ENCODE data around the gene NDUFS1.
"Not testable (repeated sequence)": the region's sequence is repeated elsewhere in the genome, so short reads cannot be mapped to it uniquely, and the experiment has no call there.

NDUFS1 gene

GRCh38 chr2:206160807-206161179 lies 1.5 kb upstream of the NDUFS1 start:
- peak; percentile 18 for DNase-seq

- peak; percentile 21 for DNase-seq
Measured at GRCh38 chr2:206160125-206160806, 1.0 kb upstream of the NDUFS1 start.

- no peak for DNase-seq
Measured at GRCh38 chr2:206158563-206159345, 490 bp downstream of the NDUFS1 start.

GRCh38 chr2:206157014-206157413 lies 2.2 kb downstream of the NDUFS1 start:
- DNase-seq: not testable (repeated sequence)

GRCh38 chr2:206154197-206154596 lies 5.0 kb downstream of the NDUFS1 start:
- no peak for DNase-seq

GRCh38 chr2:206150631-206151030 lies 8.6 kb downstream of the NDUFS1 start:
- no peak for DNase-seq

GRCh38 chr2:206150168-206150567 lies 9.1 kb downstream of the NDUFS1 start:
- no peak for DNase-seq

- DNase-seq: no peak
Measured at GRCh38 chr2:206149330-206149729, 9.9 kb downstream of the NDUFS1 start.

- no peak for DNase-seq
Measured at GRCh38 chr2:206145665-206146064, 13.6 kb downstream of the NDUFS1 start.

- no peak for DNase-seq
Measured at GRCh38 chr2:206144383-206144782, 14.9 kb downstream of the NDUFS1 start.

GRCh38 chr2:206143451-206143850 lies 15.8 kb downstream of the NDUFS1 start:
- DNase-seq: no peak

- no peak for DNase-seq
Measured at GRCh38 chr2:206127656-206128055, 31.6 kb downstream of the NDUFS1 start.

- DNase-seq: no peak
Measured at GRCh38 chr2:206125901-206126300, 33.3 kb downstream of the NDUFS1 start.

- not testable (repeated sequence) for DNase-seq
Measured at GRCh38 chr2:206122569-206122968, 36.7 kb downstream of the NDUFS1 start.

GRCh38 chr2:206116278-206116677 lies 43.0 kb downstream of the NDUFS1 start:
- no peak for DNase-seq

GRCh38 chr2:206115026-206115578 lies 44.1 kb downstream of the NDUFS1 start:
- DNase-seq: no peak

- no peak for DNase-seq
Measured at GRCh38 chr2:206112846-206113547, 46.2 kb downstream of the NDUFS1 start.

GRCh38 chr2:206112108-206112507 lies 47.1 kb downstream of the NDUFS1 start:
- no peak for DNase-seq

GRCh38 chr2:206108713-206109112 lies 50.5 kb downstream of the NDUFS1 start:
- DNase-seq: no peak

- no peak for DNase-seq
Measured at GRCh38 chr2:206105541-206105940, 53.7 kb downstream of the NDUFS1 start.

- DNase-seq: no peak
Measured at GRCh38 chr2:206105038-206105437, 54.2 kb downstream of the NDUFS1 start.

GRCh38 chr2:206098872-206099271 lies 60.4 kb downstream of the NDUFS1 start:
- not testable (repeated sequence) for DNase-seq

GRCh38 chr2:206098471-206098870 lies 60.8 kb downstream of the NDUFS1 start:
- no peak for DNase-seq

GRCh38 chr2:206096876-206097275 lies 62.4 kb downstream of the NDUFS1 start:
- DNase-seq: no peak

All from activated CD4-positive, alpha-beta T cell treated with anti-CD3 and anti-CD28 coated beads for 48 hours (primary cell).